Smooth muscle cell of the pulmonary artery (primary cell): ENCODE measurements around the gene ELOVL6. TPM values are rescaled to one million over a fixed set of nuclear protein-coding genes. Genes with fewer than 3 reads are reported as not detected.

ENCODE experiments used
- total RNA-seq: library from RNA; depleted of rRNA; stranded (reverse); fragments of >200 nt; gene quantifications from 2 replicates; pipeline ENCODE4 v1.2.3, GENCODE V29; 2014

Gene ELOVL6, protein sequence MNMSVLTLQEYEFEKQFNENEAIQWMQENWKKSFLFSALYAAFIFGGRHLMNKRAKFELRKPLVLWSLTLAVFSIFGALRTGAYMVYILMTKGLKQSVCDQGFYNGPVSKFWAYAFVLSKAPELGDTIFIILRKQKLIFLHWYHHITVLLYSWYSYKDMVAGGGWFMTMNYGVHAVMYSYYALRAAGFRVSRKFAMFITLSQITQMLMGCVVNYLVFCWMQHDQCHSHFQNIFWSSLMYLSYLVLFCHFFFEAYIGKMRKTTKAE
- 14.2 and 14.5 TPM in 2 replicates for total RNA-seq

DNA sequence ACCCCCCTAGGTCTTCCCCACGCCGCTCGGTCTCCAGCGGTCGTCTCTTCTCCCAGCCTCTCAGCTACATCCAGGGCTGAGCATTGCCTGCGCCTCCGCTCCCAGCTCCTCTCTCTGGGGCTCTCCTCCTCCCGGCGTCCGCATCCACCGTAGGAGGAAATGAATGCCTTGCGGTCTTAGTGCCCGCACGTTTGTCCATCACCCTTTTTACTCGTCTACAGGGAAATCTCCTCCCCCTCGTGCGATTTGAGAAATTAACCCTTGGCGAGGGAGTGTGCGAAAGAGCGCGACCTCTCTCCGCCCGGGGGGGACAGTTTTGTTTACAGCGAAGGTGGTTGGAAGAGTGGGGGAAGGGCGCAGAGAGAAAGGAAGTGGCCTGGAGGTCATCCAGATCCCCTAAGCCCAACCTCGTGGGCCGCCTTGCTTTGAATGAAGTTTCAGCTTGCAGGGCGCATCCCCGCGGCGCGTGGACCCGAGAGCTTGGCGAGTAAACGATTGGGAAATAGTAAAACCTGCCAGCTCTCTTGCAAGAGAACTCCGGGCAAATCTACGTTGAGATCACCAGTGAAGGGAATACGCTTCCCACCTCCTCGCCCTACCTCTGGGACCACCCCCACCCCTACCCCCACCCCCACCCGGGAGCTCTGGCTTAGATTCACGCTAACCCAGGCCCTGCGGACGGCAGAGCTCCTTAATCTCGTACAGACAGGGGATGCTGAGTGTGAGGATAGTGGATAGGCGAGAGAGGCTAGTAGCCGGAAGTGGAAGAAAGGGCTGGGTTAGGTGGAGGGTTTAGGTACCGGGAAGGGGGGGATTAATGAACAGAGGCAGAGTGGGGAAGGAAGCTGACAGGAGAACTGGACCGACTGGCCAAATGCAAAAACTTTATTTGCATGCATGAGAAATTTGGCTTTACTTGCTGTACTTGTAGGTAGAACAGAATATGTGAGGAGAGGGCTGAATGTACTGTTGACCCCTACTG lies at the start of gene ELOVL6:
TSS of gene ELOVL6 (minus strand) at position 181 of the 982 bp plus-strand sequence. CDS start 280 bp downstream, outside the sequence.

